ENCODE measurements around the gene GAA. TPM values are rescaled to one million over a fixed set of nuclear protein-coding genes. Genes with fewer than 3 reads are reported as not detected.

Gene GAA
- total and polyA plus RNA-seq, 10 of the 15 experiments (the other 5 are each of a cell fraction or from before 2014, with no cell fraction given), result 0.18 to 10.5 (median 4.1) TPM

GRCh38 chr17:80125656-80126448, 24.5 kb downstream of the GAA start (continued):
- TF ChIP-seq CUX1 (IDR thresholded peaks at IDR 0.05; ENCODE audit: insufficient replicate concordance, low read depth, low read length), result no peak
- TF ChIP-seq PML (IDR thresholded peaks at IDR 0.05; ENCODE audit: low read length), result no peak
- TF ChIP-seq RCOR1 (conservative IDR thresholded peaks at IDR 0.05; ENCODE audit: low read depth, low read length), result no peak

- Histone ChIP-seq H3K4me2 (ENCODE audit: control insufficient read depth, insufficient read depth) (no peak overlapping the region), H3K9me3 (replicated peaks; ENCODE audit: control insufficient read depth, insufficient read depth, low read length) (no peaks in the 10 kb centered on the region), H3K4me3 (no peak overlapping the region), H3K36me3 (ENCODE audit: control insufficient read depth in 2 of 2, insufficient read depth in 2 of 2, low read length in 1 of 2) (no peaks in the 10 kb centered on the region), H3K4me1 (ENCODE audit: control insufficient read depth, insufficient read depth, low read length) (no peaks in the 10 kb centered on the region), H3K27ac (ENCODE audit: control insufficient read depth, insufficient read depth) (no peak overlapping the region), H3K9ac (ENCODE audit: control insufficient read depth, insufficient read depth, low read length) (no peak overlapping the region), H3K27me3 (replicated peaks in 1 of 2; ENCODE audit: control insufficient read depth in 2 of 2, insufficient read depth in 2 of 2, low read length in 1 of 2) (no peaks in the 10 kb centered on the region; a peak in 1 of 4 replicates), H4K20me1 (ENCODE audit: control insufficient read depth, insufficient read depth) (no peaks in the 10 kb centered on the region), H2AFZ (ENCODE audit: control insufficient read depth, low read depth, low read length) (no peak overlapping the region), H3K79me2 (ENCODE audit: control insufficient read depth, insufficient read depth, low read length) (no peaks in the 10 kb centered on the region)
- intact Hi-C loops (cut with micrococcal nuclease; ENCODE audit: unreplicated experiment) (no loop called here), in situ Hi-C loops (cut with MboI) (no loop called here)
- FAIRE-seq, result no peak
- ATAC-seq, result no peak
- ChIA-PET POLR2A (no interaction called here), SMC1A (ENCODE audit: uncharacterized antibody, unreplicated experiment) (no interaction called here), CTCF (interaction anchor here (1.6 kb wide), 1 partner anchor 25 kb away, joined by 4 read pairs; the partner anchor contains the start of gene GAA), RAD21 (ENCODE audit: unreplicated experiment) (no interaction called here)
- DNase-seq (ENCODE audit: low read depth, low spot score), result no peak
- BruUV-seq (replicated peaks), result no TSS peak
- WGBS (ENCODE audit: insufficient coverage, insufficient replicate concordance, low lambda C conversion rate, missing lambda C conversion rate), result 83% methylated on average over 3 of the region's 3 CpGs
- TF ChIP-seq SUPT20H (IDR thresholded peaks at IDR 0.05; ENCODE audit: borderline replicate concordance, control insufficient read depth, low read depth, low read length), result no peak
- TF ChIP-seq JUNB (IDR thresholded peaks at IDR 0.05), result no peak
- TF ChIP-seq POU2F2 (IDR thresholded peaks at IDR 0.05; ENCODE audit: borderline replicate concordance, low read depth, low read length), result no peak
- TF ChIP-seq SIX5 (IDR thresholded peaks at IDR 0.05; ENCODE audit: low read depth, low read length, severe bottlenecking), result no peak
- no peak for TF ChIP-seq BHLHE40 (IDR thresholded peaks at IDR 0.05; ENCODE audit: borderline replicate concordance in 1 of 2, low read depth in 2 of 2, low read length in 1 of 2)
- TF ChIP-seq, protein P1, sequence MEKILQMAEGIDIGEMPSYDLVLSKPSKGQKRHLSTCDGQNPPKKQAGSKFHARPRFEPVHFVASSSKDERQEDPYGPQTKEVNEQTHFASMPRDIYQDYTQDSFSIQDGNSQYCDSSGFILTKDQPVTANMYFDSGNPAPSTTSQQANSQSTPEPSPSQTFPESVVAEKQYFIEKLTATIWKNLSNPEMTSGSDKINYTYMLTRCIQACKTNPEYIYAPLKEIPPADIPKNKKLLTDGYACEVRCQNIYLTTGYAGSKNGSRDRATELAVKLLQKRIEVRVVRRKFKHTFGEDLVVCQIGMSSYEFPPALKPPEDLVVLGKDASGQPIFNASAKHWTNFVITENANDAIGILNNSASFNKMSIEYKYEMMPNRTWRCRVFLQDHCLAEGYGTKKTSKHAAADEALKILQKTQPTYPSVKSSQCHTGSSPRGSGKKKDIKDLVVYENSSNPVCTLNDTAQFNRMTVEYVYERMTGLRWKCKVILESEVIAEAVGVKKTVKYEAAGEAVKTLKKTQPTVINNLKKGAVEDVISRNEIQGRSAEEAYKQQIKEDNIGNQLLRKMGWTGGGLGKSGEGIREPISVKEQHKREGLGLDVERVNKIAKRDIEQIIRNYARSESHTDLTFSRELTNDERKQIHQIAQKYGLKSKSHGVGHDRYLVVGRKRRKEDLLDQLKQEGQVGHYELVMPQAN (conservative IDR thresholded peaks at IDR 0.05), result no peak
- no peak for TF ChIP-seq ATF7 (IDR thresholded peaks at IDR 0.05; ENCODE audit: low read depth)
Measured at GRCh38 chr17:80126449-80126715, 25.0 kb downstream of the GAA start.

Measured in GM12878 (cell line).